ENCODE results near the gene PAPOLB. TPM values are rescaled to one million over a fixed set of nuclear protein-coding genes. Genes with fewer than 3 reads are reported as not detected.

Gene PAPOLB
- total RNA-seq, 1 donor from 2014 or later: 0.38 TPM

- H3K27ac ChIP-seq: no peak overlapping the region
- no peak for ATAC-seq
- no peak overlapping the region for H3K4me3 ChIP-seq
These were observed 52.2 kb downstream of the PAPOLB start for GRCh38 chr7:4809666-4810065.

GRCh38 chr7:4809091-4809591 lies 52.7 kb downstream of the PAPOLB start:
- Histone ChIP-seq H3K4me1 (no peaks in the 10 kb centered on the region), H3K4me3 (no peak overlapping the region), H3K36me3 (no peaks in the 10 kb centered on the region), H3K27me3 (no peaks in the 10 kb centered on the region), H3K9me3 (no peaks in the 10 kb centered on the region), H3K27ac (no peak overlapping the region)
- intact Hi-C loops (cut with DNase I): no loop called here
- ATAC-seq (no peak), DNase-seq (no peak)
- no peak for TF ChIP-seq CTCF (IDR thresholded peaks at IDR 0.05)

More at GRCh38 chr7:4809666-4810065, 52.2 kb downstream of the PAPOLB start:
- no peak for TF ChIP-seq CTCF (IDR thresholded peaks at IDR 0.05)
- H3K36me3 ChIP-seq: no peaks in the 10 kb centered on the region
- no peaks in the 10 kb centered on the region for H3K4me1 ChIP-seq
- H3K9me3 ChIP-seq: no peaks in the 10 kb centered on the region
- intact Hi-C loops (cut with DNase I): no loop called here
- H3K27me3 ChIP-seq: no peaks in the 10 kb centered on the region
- no peak for DNase-seq

GRCh38 chr7:4808565-4808964 lies 53.3 kb downstream of the PAPOLB start:
- ATAC-seq (no peak), DNase-seq (no peak)
- H3K27me3 ChIP-seq: no peaks in the 10 kb centered on the region
- no peak for TF ChIP-seq CTCF (IDR thresholded peaks at IDR 0.05)
- intact Hi-C loops (cut with DNase I): no loop called here
- no peaks in the 10 kb centered on the region for H3K36me3 ChIP-seq
- H3K4me3 ChIP-seq: no peak overlapping the region
- H3K4me1 ChIP-seq: no peaks in the 10 kb centered on the region
- H3K27ac ChIP-seq: no peak overlapping the region
- H3K9me3 ChIP-seq: no peaks in the 10 kb centered on the region

GRCh38 chr7:4808026-4808425 lies 53.8 kb downstream of the PAPOLB start:
- DNase-seq (no peak), ATAC-seq (no peak)
- no peak for TF ChIP-seq CTCF (IDR thresholded peaks at IDR 0.05)
- no peaks in the 10 kb centered on the region for H3K9me3 ChIP-seq
- intact Hi-C loops (cut with DNase I): no loop called here
- H3K27me3 ChIP-seq: no peaks in the 10 kb centered on the region
- no peak overlapping the region for H3K27ac ChIP-seq
- no peak overlapping the region for H3K4me3 ChIP-seq
- H3K4me1 ChIP-seq: no peaks in the 10 kb centered on the region
- H3K36me3 ChIP-seq: no peaks in the 10 kb centered on the region

Other genes starting within 250 kb of the PAPOLB start
- 33.3 TPM for gene FOXK1, start 179.7 kb downstream of the PAPOLB start, total RNA-seq
- 48.9 TPM for gene AP5Z1, start 86.4 kb downstream of the PAPOLB start, total RNA-seq
- 7.3 TPM for gene RADIL, start 21.7 kb upstream of the PAPOLB start, total RNA-seq
- gene MMD2, start 97.2 kb upstream of the PAPOLB start, total RNA-seq: not detected
- 9.8 TPM for gene RBAK, start 183.8 kb upstream of the PAPOLB start, total RNA-seq